ENCODE data around the gene PIK3CD. TPM values are rescaled to one million over a fixed set of nuclear protein-coding genes. Genes with fewer than 3 reads are reported as not detected.

PIK3CD gene
- 1 to 10 TPM; 3.2 to 4.2 TPM for polyA plus RNA-seq

- WGBS, 2 donors, result 0 to 1% methylated on average over 76 to 94 of the region's 94 CpGs
- no peaks in the 10 kb centered on the region for H3K36me3 ChIP-seq (ENCODE audit: control insufficient read depth in 2 of 2, insufficient read depth in 2 of 2, low read length in 1 of 2)
- peak within 1 kb of the TSS; percentile 58 to 60 for H3K4me3 ChIP-seq (ENCODE audit: low read depth in 1 of 2, low read length in 2 of 2)
- no peaks in the 10 kb centered on the region for H3K27me3 ChIP-seq (ENCODE audit: control insufficient read depth in 1 of 2, insufficient read depth in 2 of 2, low read length in 2 of 2)
- peak within 1 kb of the TSS in 1 of 2 donors; percentile 49 for H3K27ac ChIP-seq (ENCODE audit: low read depth in 2 of 2, low read length in 1 of 2)
- H3K4me1 ChIP-seq (ENCODE audit: control insufficient read depth in 2 of 2, insufficient read depth in 2 of 2, low read length in 1 of 2), result peaks cover 2% of the 10 kb centered on the region in 2 donors
- no peaks in the 10 kb centered on the region for H3K9me3 ChIP-seq (ENCODE audit: control insufficient read depth in 2 of 2, insufficient read depth in 1 of 2, low read depth in 1 of 2, low read length in 1 of 2)
These were observed at the start of gene PIK3CD for GRCh38 chr1:9651565-9652378. TSS of gene PIK3CD (plus strand) at chr1:9651731. CDS start at chr1:9710456, 58,725 bp downstream.

- Histone ChIP-seq H3K4me3 (ENCODE audit: low read depth in 1 of 2, low read length in 2 of 2) (no peak overlapping the region), H3K36me3 (ENCODE audit: control insufficient read depth in 2 of 2, insufficient read depth in 2 of 2, low read length in 1 of 2) (peaks cover 6 to 55% of the 10 kb centered on the region in 2 donors), H3K4me1 (ENCODE audit: control insufficient read depth in 2 of 2, insufficient read depth in 2 of 2, low read length in 1 of 2) (no peaks in the 10 kb centered on the region), H3K27ac (ENCODE audit: low read depth in 2 of 2, low read length in 1 of 2) (no peak overlapping the region), H3K9me3 (ENCODE audit: control insufficient read depth in 2 of 2, insufficient read depth in 1 of 2, low read depth in 1 of 2, low read length in 1 of 2) (no peaks in the 10 kb centered on the region), H3K27me3 (ENCODE audit: control insufficient read depth in 1 of 2, insufficient read depth in 2 of 2, low read length in 2 of 2) (no peaks in the 10 kb centered on the region)
- WGBS, 2 donors, result 93 to 95% methylated on average over 26 of the region's 26 CpGs
These were observed 49.4 kb upstream of the PIK3CD start for GRCh38 chr1:9601942-9602793.

GRCh38 chr1:9602794-9603167 is 48.8 kb upstream of the PIK3CD start:
- no peaks in the 10 kb centered on the region for H3K27me3 ChIP-seq (ENCODE audit: control insufficient read depth in 1 of 2, insufficient read depth in 2 of 2, low read length in 2 of 2)
- H3K27ac ChIP-seq (ENCODE audit: low read depth in 2 of 2, low read length in 1 of 2), result no peak overlapping the region
- H3K4me3 ChIP-seq (ENCODE audit: low read depth in 1 of 2, low read length in 2 of 2), result no peak overlapping the region
- 94 to 95% methylated on average over 9 of the region's 9 CpGs for WGBS, 2 donors
- H3K4me1 ChIP-seq (ENCODE audit: control insufficient read depth in 2 of 2, insufficient read depth in 2 of 2, low read length in 1 of 2), result no peaks in the 10 kb centered on the region
- H3K36me3 ChIP-seq (ENCODE audit: control insufficient read depth in 2 of 2, insufficient read depth in 2 of 2, low read length in 1 of 2), result peaks cover 6 to 53% of the 10 kb centered on the region in 2 donors
- H3K9me3 ChIP-seq (ENCODE audit: control insufficient read depth in 2 of 2, insufficient read depth in 1 of 2, low read depth in 1 of 2, low read length in 1 of 2), result no peaks in the 10 kb centered on the region

GRCh38 chr1:9603307-9603706 is 48.2 kb upstream of the PIK3CD start:
- WGBS, 2 donors, result 86 to 90% methylated on average over 13 to 14 of the region's 14 CpGs
- H3K4me3 ChIP-seq (ENCODE audit: low read depth in 1 of 2, low read length in 2 of 2), result no peak overlapping the region
- peaks cover 6 to 47% of the 10 kb centered on the region in 2 donors for H3K36me3 ChIP-seq (ENCODE audit: control insufficient read depth in 2 of 2, insufficient read depth in 2 of 2, low read length in 1 of 2)
- H3K4me1 ChIP-seq (ENCODE audit: control insufficient read depth in 2 of 2, insufficient read depth in 2 of 2, low read length in 1 of 2), result no peaks in the 10 kb centered on the region
- H3K27me3 ChIP-seq (ENCODE audit: control insufficient read depth in 1 of 2, insufficient read depth in 2 of 2, low read length in 2 of 2), result no peaks in the 10 kb centered on the region
- H3K9me3 ChIP-seq (ENCODE audit: control insufficient read depth in 2 of 2, insufficient read depth in 1 of 2, low read depth in 1 of 2, low read length in 1 of 2), result no peaks in the 10 kb centered on the region
- no peak overlapping the region for H3K27ac ChIP-seq (ENCODE audit: low read depth in 2 of 2, low read length in 1 of 2)

- Histone ChIP-seq H3K4me3 (ENCODE audit: low read depth in 1 of 2, low read length in 2 of 2) (no peak overlapping the region), H3K9me3 (ENCODE audit: control insufficient read depth in 2 of 2, insufficient read depth in 1 of 2, low read depth in 1 of 2, low read length in 1 of 2) (no peaks in the 10 kb centered on the region), H3K4me1 (ENCODE audit: control insufficient read depth in 2 of 2, insufficient read depth in 2 of 2, low read length in 1 of 2) (no peaks in the 10 kb centered on the region), H3K27me3 (ENCODE audit: control insufficient read depth in 1 of 2, insufficient read depth in 2 of 2, low read length in 2 of 2) (no peaks in the 10 kb centered on the region), H3K36me3 (ENCODE audit: control insufficient read depth in 2 of 2, insufficient read depth in 2 of 2, low read length in 1 of 2) (peaks cover 6 to 50% of the 10 kb centered on the region in 2 donors), H3K27ac (ENCODE audit: low read depth in 2 of 2, low read length in 1 of 2) (no peak overlapping the region)
- 89 to 90% methylated on average over 42 of the region's 42 CpGs for WGBS, 2 donors
These were observed 47.5 kb upstream of the PIK3CD start for GRCh38 chr1:9603766-9604753.

GRCh38 chr1:9604836-9605235 is 46.7 kb upstream of the PIK3CD start:
- H3K4me1 ChIP-seq (ENCODE audit: control insufficient read depth in 2 of 2, insufficient read depth in 2 of 2, low read length in 1 of 2), result no peaks in the 10 kb centered on the region
- H3K27ac ChIP-seq (ENCODE audit: low read depth in 2 of 2, low read length in 1 of 2), result no peak overlapping the region
- no peaks in the 10 kb centered on the region for H3K27me3 ChIP-seq (ENCODE audit: control insufficient read depth in 1 of 2, insufficient read depth in 2 of 2, low read length in 2 of 2)
- peaks cover 10 to 52% of the 10 kb centered on the region in 2 donors for H3K36me3 ChIP-seq (ENCODE audit: control insufficient read depth in 2 of 2, insufficient read depth in 2 of 2, low read length in 1 of 2)
- no peak overlapping the region for H3K4me3 ChIP-seq (ENCODE audit: low read depth in 1 of 2, low read length in 2 of 2)
- 87 to 91% methylated on average over 15 of the region's 15 CpGs for WGBS, 2 donors
- no peaks in the 10 kb centered on the region for H3K9me3 ChIP-seq (ENCODE audit: control insufficient read depth in 2 of 2, insufficient read depth in 1 of 2, low read depth in 1 of 2, low read length in 1 of 2)

- Histone ChIP-seq H3K4me1 (ENCODE audit: control insufficient read depth in 2 of 2, insufficient read depth in 2 of 2, low read length in 1 of 2) (no peaks in the 10 kb centered on the region), H3K36me3 (ENCODE audit: control insufficient read depth in 2 of 2, insufficient read depth in 2 of 2, low read length in 1 of 2) (peaks cover 13 to 48% of the 10 kb centered on the region in 2 donors), H3K27ac (ENCODE audit: low read depth in 2 of 2, low read length in 1 of 2) (no peak overlapping the region), H3K4me3 (ENCODE audit: low read depth in 1 of 2, low read length in 2 of 2) (no peak overlapping the region), H3K9me3 (ENCODE audit: control insufficient read depth in 2 of 2, insufficient read depth in 1 of 2, low read depth in 1 of 2, low read length in 1 of 2) (no peaks in the 10 kb centered on the region), H3K27me3 (ENCODE audit: control insufficient read depth in 1 of 2, insufficient read depth in 2 of 2, low read length in 2 of 2) (no peaks in the 10 kb centered on the region)
- 96 to 97% methylated on average over 14 of the region's 14 CpGs for WGBS, 2 donors
These were observed 45.5 kb upstream of the PIK3CD start for GRCh38 chr1:9605946-9606455.

- peaks cover 13 to 45% of the 10 kb centered on the region in 2 donors for H3K36me3 ChIP-seq (ENCODE audit: control insufficient read depth in 2 of 2, insufficient read depth in 2 of 2, low read length in 1 of 2)
- H3K27ac ChIP-seq (ENCODE audit: low read depth in 2 of 2, low read length in 1 of 2), result no peak overlapping the region
- 88 to 90% methylated on average over 21 of the region's 21 CpGs for WGBS, 2 donors
- no peaks in the 10 kb centered on the region for H3K9me3 ChIP-seq (ENCODE audit: control insufficient read depth in 2 of 2, insufficient read depth in 1 of 2, low read depth in 1 of 2, low read length in 1 of 2)
- no peaks in the 10 kb centered on the region for H3K27me3 ChIP-seq (ENCODE audit: control insufficient read depth in 1 of 2, insufficient read depth in 2 of 2, low read length in 2 of 2)
- no peak overlapping the region for H3K4me3 ChIP-seq (ENCODE audit: low read depth in 1 of 2, low read length in 2 of 2)
- H3K4me1 ChIP-seq (ENCODE audit: control insufficient read depth in 2 of 2, insufficient read depth in 2 of 2, low read length in 1 of 2), result no peaks in the 10 kb centered on the region
These were observed 45.1 kb upstream of the PIK3CD start for GRCh38 chr1:9606458-9606857.

GRCh38 chr1:9606948-9607347 is 44.6 kb upstream of the PIK3CD start:
- Histone ChIP-seq H3K27me3 (ENCODE audit: control insufficient read depth in 1 of 2, insufficient read depth in 2 of 2, low read length in 2 of 2) (no peaks in the 10 kb centered on the region), H3K9me3 (ENCODE audit: control insufficient read depth in 2 of 2, insufficient read depth in 1 of 2, low read depth in 1 of 2, low read length in 1 of 2) (no peaks in the 10 kb centered on the region), H3K27ac (ENCODE audit: low read depth in 2 of 2, low read length in 1 of 2) (no peak overlapping the region), H3K36me3 (ENCODE audit: control insufficient read depth in 2 of 2, insufficient read depth in 2 of 2, low read length in 1 of 2) (peaks cover 13 to 44% of the 10 kb centered on the region in 2 donors), H3K4me1 (ENCODE audit: control insufficient read depth in 2 of 2, insufficient read depth in 2 of 2, low read length in 1 of 2) (no peaks in the 10 kb centered on the region), H3K4me3 (ENCODE audit: low read depth in 1 of 2, low read length in 2 of 2) (no peak overlapping the region)
- 51 to 63% methylated on average over 10 of the region's 10 CpGs for WGBS, 2 donors

All from esophagus (tissue), 2 donors.